ENCODE measurements around the gene STXBP6.

GRCh38 chr14:24995016-24995415 is 54.9 kb downstream of the STXBP6 start:
- TF ChIP-seq CTCF (IDR thresholded peaks at IDR 0.05), result no peak
- TF ChIP-seq POLR2A (IDR thresholded peaks at IDR 0.05), result no peak

Data from body of pancreas (tissue), 4 donors.